Liver (tissue), 9 donors: Measurements from ENCODE around the gene ATP13A2. TPM values are rescaled to one million over a fixed set of nuclear protein-coding genes. Genes with fewer than 3 reads are reported as not detected.

Experiments
- DNase-seq: peaks from one replicate; pipeline ENCODE4 v3.0.0-alpha.2; 2017; ENCODE audit warnings: low spot score
- H3K27ac ChIP-seq, 2 donors: one replicate each; pipeline ENCODE4 v1.7.0; 2013; ENCODE audit warnings: inconsistent platforms in 2 of 2, low read length in 2 of 2, control low read depth in 1 of 2, low read depth in 1 of 2, mild to moderate bottlenecking in 1 of 2
- H3K27me3 ChIP-seq, 4 donors: one replicate each; pipeline versions ENCODE4 v1.6.1 to v1.7.0; 2013; ENCODE audit warnings: low read length in 3 of 4, inconsistent platforms in 1 of 4, mild to moderate bottlenecking in 1 of 4, moderate library complexity in 1 of 4; ENCODE audit not compliant: control insufficient read depth in 4 of 4, insufficient read depth in 4 of 4
- H3K36me3 ChIP-seq, 4 donors: one replicate each; pipeline versions ENCODE4 v1.6.1 to v1.7.0; 2013; ENCODE audit warnings: low read length in 3 of 4, mild to moderate bottlenecking in 3 of 4, low read depth in 1 of 4, moderate library complexity in 1 of 4; ENCODE audit not compliant: control insufficient read depth in 4 of 4, insufficient read depth in 3 of 4
- H3K4me1 ChIP-seq, 4 donors: one replicate each; pipeline versions ENCODE4 v1.6.1 to v1.7.0; 2013; ENCODE audit warnings: low read length in 3 of 4, mild to moderate bottlenecking in 3 of 4, moderate library complexity in 1 of 4; ENCODE audit not compliant: control insufficient read depth in 4 of 4, insufficient read depth in 4 of 4
- H3K4me3 ChIP-seq, 3 donors: one replicate each; pipeline versions ENCODE4 v1.6.1 to v1.7.0; 2013; ENCODE audit warnings: low read length in 3 of 3, control low read depth in 1 of 3, low read depth in 1 of 3, mild to moderate bottlenecking in 1 of 3
- H3K9ac ChIP-seq, 2 donors: one replicate each; pipeline ENCODE4 v1.7.0; 2013; ENCODE audit warnings: low read length in 2 of 2, mild to moderate bottlenecking in 2 of 2, moderate library complexity in 2 of 2, control low read depth in 1 of 2, low read depth in 1 of 2
- H3K9me3 ChIP-seq, 4 donors: one replicate each; pipeline versions ENCODE4 v1.6.1 to v1.7.0; 2013; ENCODE audit warnings: low read length in 3 of 4; ENCODE audit not compliant: control insufficient read depth in 4 of 4
- ATF3 ChIP-seq: IDR thresholded peaks from 2 replicates; pipeline ENCODE4 v1.6.1; 2016; ENCODE audit warnings: antibody characterized with exemption
- EGR1 ChIP-seq, 2 donors: IDR thresholded peaks; 2 replicates each; pipeline ENCODE4 v1.6.1; 2016 to 2018; ENCODE audit warnings: antibody characterized with exemption in 2 of 2, low read depth in 2 of 2
- FOXA1 ChIP-seq: IDR thresholded peaks from 2 replicates; pipeline ENCODE4 v1.6.1; 2016; ENCODE audit warnings: antibody characterized with exemption
- FOXA2 ChIP-seq: IDR thresholded peaks from 2 replicates; pipeline ENCODE4 v1.6.1; 2016; ENCODE audit warnings: antibody characterized with exemption
- GABPA ChIP-seq, 2 donors: IDR thresholded peaks in 1 of 2; conservative IDR thresholded peaks in 1 of 2; 2 replicates each; pipeline ENCODE4 v1.6.1; 2016; ENCODE audit warnings: antibody characterized with exemption in 2 of 2, mild to moderate bottlenecking in 1 of 2, moderate library complexity in 1 of 2
- HNF4A ChIP-seq, 2 donors: conservative IDR thresholded peaks; 2 replicates each; pipeline ENCODE4 v1.6.1; 2016; ENCODE audit warnings: antibody characterized with exemption in 2 of 2, mild to moderate bottlenecking in 2 of 2
- HNF4G ChIP-seq: IDR thresholded peaks from 2 replicates; pipeline ENCODE4 v1.6.1; 2016; ENCODE audit warnings: antibody characterized with exemption
- JUND ChIP-seq, 2 donors: IDR thresholded peaks; 2 replicates each; pipeline ENCODE4 v1.6.1; 2016; ENCODE audit warnings: antibody characterized with exemption in 2 of 2
- MAX ChIP-seq: IDR thresholded peaks from 2 replicates; pipeline ENCODE4 v1.6.1; 2016; ENCODE audit warnings: antibody characterized with exemption
- NR2F2 ChIP-seq: IDR thresholded peaks from 2 replicates; pipeline ENCODE4 v1.6.1; 2016; ENCODE audit warnings: antibody characterized with exemption
- RAD21 ChIP-seq, 2 donors: IDR thresholded peaks; 2 replicates each; pipeline ENCODE4 v1.6.1; 2016; ENCODE audit warnings: antibody characterized with exemption in 2 of 2, mild to moderate bottlenecking in 2 of 2
- REST ChIP-seq: IDR thresholded peaks from 2 replicates; pipeline ENCODE4 v1.6.1; 2016; ENCODE audit warnings: antibody characterized with exemption, mild to moderate bottlenecking
- RXRA ChIP-seq, 2 donors: IDR thresholded peaks; 2 replicates each; pipeline ENCODE4 v1.6.1; 2017 to 2018; ENCODE audit warnings: antibody characterized with exemption in 2 of 2, mild to moderate bottlenecking in 1 of 2
- SP1 ChIP-seq: IDR thresholded peaks from 2 replicates; pipeline ENCODE4 v1.6.1; 2018; ENCODE audit warnings: antibody characterized with exemption, mild to moderate bottlenecking
- TAF1 ChIP-seq: conservative IDR thresholded peaks from 2 replicates; pipeline ENCODE4 v1.6.1; 2016; ENCODE audit warnings: antibody characterized with exemption, mild to moderate bottlenecking
- YY1 ChIP-seq: IDR thresholded peaks from 2 replicates; pipeline ENCODE4 v1.6.1; 2016; ENCODE audit warnings: antibody characterized with exemption, mild to moderate bottlenecking
- WGBS: extraction: QIAGEN DNeasy Blood & Tissue Kit; methylation state at CpG from one replicate; pipeline ENCODE4 v1.1.7; 2013; 5-methylcytosine and 5-hydroxymethylcytosine counted together
- polyA plus RNA-seq, 2 donors: library from polyadenylated mRNA; stranded (reverse) in 1 of 2; unstranded in 1 of 2; fragments of 200-250 nt in 1 of 2; fragments of >200 nt in 1 of 2; fragmentation: Nextera tagmentation in 1 of 2; extraction: Ambion mirVana in 1 of 2; gene quantifications; one replicate each; pipeline versions ENCODE4 v1.2.1 to v1.2.3, GENCODE V29; 2013 to 2015
- total RNA-seq, 2 donors: library from RNA; depleted of rRNA; stranded (reverse); fragments of >200 nt; gene quantifications; one replicate each; pipeline ENCODE4 v1.2.3, GENCODE V29; 2014
- TF ChIP-seq, protein P1 (sequence below): IDR thresholded peaks from 2 replicates; pipeline ENCODE4 v1.6.1; 2016; ENCODE audit warnings: antibody characterized with exemption
- TF ChIP-seq, protein P2 (sequence below): fragments of 150-350 bp; IDR thresholded peaks from 2 replicates; pipeline ENCODE4 v1.5.1; 2017; ENCODE audit warnings: improper control_type of control experiment, low read depth, low read length; ENCODE audit not compliant: missing input control
- donor health status: healthy.
- donor health status: healthy.
- donor health status: healthy.
- donor health status: healthy.
- donor health status: healthy.

The ATP13A2 gene
- total and polyA plus RNA-seq, 4 donors, result 2.4 to 12.2 (median 8.1) TPM

GRCh38 chr1:16989676-16990391 is 21.9 kb downstream of the ATP13A2 start:
- Histone ChIP-seq H3K27ac (no peak overlapping the region), H3K9ac (no peak overlapping the region), H3K27me3 (no peaks in the 10 kb centered on the region), H3K36me3 (peaks cover 2 to 23% (median 8%) of the 10 kb centered on the region in 4 donors), H3K9me3 (no peaks in the 10 kb centered on the region), H3K4me1 (no peaks in the 10 kb centered on the region), H3K4me3 (no peak overlapping the region)
- 97% methylated on average over 22 of the region's 22 CpGs for WGBS
- no peak for DNase-seq
- TF ChIP-seq HNF4G (no peak), ATF3 (no peak), JUND (IDR thresholded peaks at IDR 0.05) (no peak), SP1 (no peak), TAF1 (no peak), RXRA (IDR thresholded peaks at IDR 0.05) (no peak), GABPA (IDR thresholded peaks at IDR 0.05 in 1 of 2, conservative IDR thresholded peaks at IDR 0.05 in 1 of 2) (no peak)
- TF ChIP-seq, protein P1, sequence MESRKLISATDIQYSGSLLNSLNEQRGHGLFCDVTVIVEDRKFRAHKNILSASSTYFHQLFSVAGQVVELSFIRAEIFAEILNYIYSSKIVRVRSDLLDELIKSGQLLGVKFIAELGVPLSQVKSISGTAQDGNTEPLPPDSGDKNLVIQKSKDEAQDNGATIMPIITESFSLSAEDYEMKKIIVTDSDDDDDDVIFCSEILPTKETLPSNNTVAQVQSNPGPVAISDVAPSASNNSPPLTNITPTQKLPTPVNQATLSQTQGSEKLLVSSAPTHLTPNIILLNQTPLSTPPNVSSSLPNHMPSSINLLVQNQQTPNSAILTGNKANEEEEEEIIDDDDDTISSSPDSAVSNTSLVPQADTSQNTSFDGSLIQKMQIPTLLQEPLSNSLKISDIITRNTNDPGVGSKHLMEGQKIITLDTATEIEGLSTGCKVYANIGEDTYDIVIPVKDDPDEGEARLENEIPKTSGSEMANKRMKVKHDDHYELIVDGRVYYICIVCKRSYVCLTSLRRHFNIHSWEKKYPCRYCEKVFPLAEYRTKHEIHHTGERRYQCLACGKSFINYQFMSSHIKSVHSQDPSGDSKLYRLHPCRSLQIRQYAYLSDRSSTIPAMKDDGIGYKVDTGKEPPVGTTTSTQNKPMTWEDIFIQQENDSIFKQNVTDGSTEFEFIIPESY, result no peak
- TF ChIP-seq, protein P2, sequence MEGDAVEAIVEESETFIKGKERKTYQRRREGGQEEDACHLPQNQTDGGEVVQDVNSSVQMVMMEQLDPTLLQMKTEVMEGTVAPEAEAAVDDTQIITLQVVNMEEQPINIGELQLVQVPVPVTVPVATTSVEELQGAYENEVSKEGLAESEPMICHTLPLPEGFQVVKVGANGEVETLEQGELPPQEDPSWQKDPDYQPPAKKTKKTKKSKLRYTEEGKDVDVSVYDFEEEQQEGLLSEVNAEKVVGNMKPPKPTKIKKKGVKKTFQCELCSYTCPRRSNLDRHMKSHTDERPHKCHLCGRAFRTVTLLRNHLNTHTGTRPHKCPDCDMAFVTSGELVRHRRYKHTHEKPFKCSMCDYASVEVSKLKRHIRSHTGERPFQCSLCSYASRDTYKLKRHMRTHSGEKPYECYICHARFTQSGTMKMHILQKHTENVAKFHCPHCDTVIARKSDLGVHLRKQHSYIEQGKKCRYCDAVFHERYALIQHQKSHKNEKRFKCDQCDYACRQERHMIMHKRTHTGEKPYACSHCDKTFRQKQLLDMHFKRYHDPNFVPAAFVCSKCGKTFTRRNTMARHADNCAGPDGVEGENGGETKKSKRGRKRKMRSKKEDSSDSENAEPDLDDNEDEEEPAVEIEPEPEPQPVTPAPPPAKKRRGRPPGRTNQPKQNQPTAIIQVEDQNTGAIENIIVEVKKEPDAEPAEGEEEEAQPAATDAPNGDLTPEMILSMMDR, result no peak

- Histone ChIP-seq H3K9me3 (no peaks in the 10 kb centered on the region), H3K9ac (no peak overlapping the region), H3K4me3 (no peak overlapping the region), H3K27me3 (no peaks in the 10 kb centered on the region), H3K27ac (no peak overlapping the region), H3K36me3 (peaks cover 2 to 23% (median 8%) of the 10 kb centered on the region in 4 donors), H3K4me1 (no peaks in the 10 kb centered on the region)
- DNase-seq, result no peak
- TF ChIP-seq RXRA (IDR thresholded peaks at IDR 0.05) (no peak), FOXA1 (no peak), EGR1 (IDR thresholded peaks at IDR 0.05; ENCODE audit: low read depth in 2 of 2) (no peak), JUND (IDR thresholded peaks at IDR 0.05) (no peak), NR2F2 (no peak), RAD21 (IDR thresholded peaks at IDR 0.05) (no peak), ATF3 (no peak), SP1 (no peak), HNF4A (conservative IDR thresholded peaks at IDR 0.05) (no peak), MAX (no peak), TAF1 (no peak), GABPA (IDR thresholded peaks at IDR 0.05 in 1 of 2, conservative IDR thresholded peaks at IDR 0.05 in 1 of 2) (no peak), REST (no peak), HNF4G (no peak), YY1 (no peak), FOXA2 (no peak)
- TF ChIP-seq, protein P1, result no peak
- TF ChIP-seq, protein P2, result no peak
- 90% methylated on average over 13 of the region's 13 CpGs for WGBS
These were observed 23.5 kb downstream of the ATP13A2 start for GRCh38 chr1:16988210-16988609.
